HG03520 (cell line): ENCODE data around the gene MAMDC2.
"Not testable (repeated sequence)": the region's sequence is repeated elsewhere in the genome, so short reads cannot be mapped to it uniquely, and the experiment has no call there.

Experiments used
- ATAC-seq: cut with Tn5 transposase; IDR thresholded peaks from one replicate; pipeline ENCODE4 v1.9.1; 2021; ENCODE audit warnings: mild to moderate bottlenecking, moderate library complexity; ENCODE audit not compliant: unreplicated experiment

The MAMDC2 gene

DNA sequence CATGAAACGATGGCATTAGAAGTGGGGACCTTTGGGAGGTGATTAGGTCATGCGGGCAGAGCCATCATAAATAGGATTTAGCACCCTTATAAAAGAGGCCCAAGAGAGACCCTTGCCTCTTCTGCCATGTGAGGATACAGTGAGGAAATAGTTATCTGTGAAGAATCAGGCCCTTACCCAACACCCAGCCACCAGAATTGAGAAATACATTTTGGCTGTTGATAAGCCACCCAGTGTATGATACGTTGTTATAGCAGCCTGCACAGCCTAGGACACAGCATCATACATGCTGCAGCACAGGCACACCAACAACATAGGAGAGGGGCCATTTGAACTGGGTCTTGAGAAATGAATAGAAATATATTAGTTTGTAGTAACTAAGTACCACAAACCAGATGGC is 8.0 kb upstream of the MAMDC2 start:
- ATAC-seq: no peak

DNA sequence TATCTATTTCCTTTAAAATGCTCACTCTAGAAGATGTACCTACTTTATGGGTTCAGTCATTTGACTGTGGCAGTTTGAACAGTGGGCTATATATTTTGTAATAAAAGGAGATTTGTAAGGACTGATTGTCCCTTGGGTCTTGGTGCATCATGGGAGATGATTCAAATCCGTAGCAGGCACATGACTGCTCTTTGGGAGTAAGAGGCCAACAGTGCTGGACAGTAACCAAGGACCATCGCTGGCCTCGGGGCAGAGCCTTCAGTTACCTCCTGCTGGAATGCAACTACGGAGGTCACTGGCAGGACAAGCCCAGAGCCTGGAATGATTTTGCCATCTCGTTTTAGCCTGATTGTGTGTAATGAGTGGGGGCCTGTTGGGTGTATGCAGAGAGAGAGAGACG is 7.0 kb upstream of the MAMDC2 start:
- ATAC-seq: no peak

DNA sequence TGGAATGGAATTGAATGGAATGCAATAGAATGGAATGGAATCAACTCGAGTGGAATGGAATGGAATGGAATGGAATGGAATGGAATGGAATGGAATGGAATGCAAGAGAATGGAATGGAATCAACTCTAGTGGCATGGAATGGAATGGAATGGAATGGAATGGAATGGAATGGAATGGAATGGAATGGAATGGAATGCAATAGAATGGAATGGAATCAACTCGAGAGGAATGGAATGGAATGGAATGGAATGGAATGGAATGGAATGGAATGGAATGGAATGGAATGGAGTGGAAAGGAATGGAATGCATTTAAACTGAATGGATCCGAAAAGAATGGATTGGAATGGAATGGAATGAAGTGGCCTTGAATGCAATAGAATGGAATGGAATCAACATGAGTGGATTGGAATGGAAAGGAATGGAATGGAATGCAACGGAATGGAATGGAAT is 5.5 kb upstream of the MAMDC2 start:
- ATAC-seq: not testable (repeated sequence)

DNA sequence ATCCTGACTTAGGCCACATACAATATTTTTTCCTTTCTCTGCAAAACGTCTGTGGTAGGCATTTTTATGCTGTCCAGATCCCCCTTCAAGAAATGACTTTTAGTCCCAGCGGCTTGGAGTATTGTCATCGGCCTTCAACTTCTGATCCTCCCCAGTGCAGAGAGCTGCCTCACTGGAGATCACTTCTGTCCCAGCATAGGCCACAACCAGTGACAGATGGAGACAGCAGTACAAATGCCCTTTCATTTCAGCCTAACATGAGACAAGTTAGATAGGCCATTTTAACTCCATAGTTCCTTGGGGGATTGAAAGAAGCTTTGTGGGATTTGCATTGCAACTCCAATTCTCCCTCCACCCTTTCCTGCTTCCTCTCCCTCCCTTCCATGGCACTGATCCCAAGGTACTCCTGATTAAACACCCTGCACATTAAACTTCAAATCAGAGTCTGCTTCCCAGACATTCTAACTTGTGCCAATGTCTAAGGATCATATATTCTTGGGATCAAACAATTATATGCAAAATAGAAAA is 3.2 kb upstream of the MAMDC2 start:
- no peak for ATAC-seq

DNA sequence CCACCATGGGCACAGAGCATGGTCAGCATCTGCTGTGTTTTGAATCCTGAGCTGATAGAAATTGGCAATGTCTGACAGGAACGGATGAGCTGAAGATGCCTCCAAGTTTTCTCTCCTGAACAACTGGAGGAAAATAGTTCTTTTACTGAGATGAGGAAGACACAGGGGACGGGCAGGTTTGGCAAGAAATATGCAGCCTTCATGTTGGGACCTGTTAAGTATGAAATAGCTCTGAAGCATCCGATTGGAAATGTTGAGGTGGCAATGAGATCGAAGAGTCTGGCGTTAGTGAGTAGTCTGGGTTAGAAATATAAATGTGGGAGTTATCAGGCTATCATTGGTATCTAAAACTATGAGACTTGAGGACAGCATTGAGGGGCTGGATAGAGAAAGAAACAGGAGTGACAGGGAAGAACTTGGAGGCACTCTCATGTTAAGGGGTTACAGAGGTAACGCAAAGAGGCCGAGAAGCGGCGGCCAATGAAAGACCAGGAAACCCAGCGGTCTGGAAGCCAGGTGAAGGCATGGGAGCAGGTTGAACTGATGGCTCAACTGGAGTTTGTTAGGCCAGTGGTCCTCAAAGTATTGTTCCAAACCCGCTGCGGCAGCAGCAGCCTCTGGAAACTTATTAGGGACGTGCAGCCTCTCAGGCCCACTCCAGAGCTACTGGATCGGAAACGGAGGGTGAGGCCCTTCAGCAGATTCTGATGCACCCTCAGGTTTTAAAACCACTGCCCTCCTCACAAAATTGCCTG is 1.0 kb upstream of the MAMDC2 start:
- no peak for ATAC-seq

DNA sequence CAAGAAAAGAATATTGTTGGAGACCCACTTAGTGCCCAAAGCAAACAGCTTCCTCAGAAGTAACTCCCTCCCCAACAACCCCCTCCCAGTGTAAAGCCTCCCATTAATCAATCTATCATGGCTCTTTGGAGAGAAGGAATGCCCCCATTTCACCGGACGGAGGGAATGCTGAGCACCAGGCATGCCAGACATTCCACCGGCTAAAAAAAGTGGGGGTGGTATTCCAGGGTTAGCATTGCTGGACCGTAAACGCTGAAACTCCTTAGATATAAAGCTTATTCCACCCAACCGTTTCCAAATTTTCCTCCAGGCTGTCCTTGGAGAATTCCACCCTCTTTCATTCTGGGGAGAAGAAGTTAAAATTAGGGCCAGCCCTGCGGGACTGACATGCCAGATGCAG is 363 bp upstream of the MAMDC2 start:
- no peak for ATAC-seq

DNA sequence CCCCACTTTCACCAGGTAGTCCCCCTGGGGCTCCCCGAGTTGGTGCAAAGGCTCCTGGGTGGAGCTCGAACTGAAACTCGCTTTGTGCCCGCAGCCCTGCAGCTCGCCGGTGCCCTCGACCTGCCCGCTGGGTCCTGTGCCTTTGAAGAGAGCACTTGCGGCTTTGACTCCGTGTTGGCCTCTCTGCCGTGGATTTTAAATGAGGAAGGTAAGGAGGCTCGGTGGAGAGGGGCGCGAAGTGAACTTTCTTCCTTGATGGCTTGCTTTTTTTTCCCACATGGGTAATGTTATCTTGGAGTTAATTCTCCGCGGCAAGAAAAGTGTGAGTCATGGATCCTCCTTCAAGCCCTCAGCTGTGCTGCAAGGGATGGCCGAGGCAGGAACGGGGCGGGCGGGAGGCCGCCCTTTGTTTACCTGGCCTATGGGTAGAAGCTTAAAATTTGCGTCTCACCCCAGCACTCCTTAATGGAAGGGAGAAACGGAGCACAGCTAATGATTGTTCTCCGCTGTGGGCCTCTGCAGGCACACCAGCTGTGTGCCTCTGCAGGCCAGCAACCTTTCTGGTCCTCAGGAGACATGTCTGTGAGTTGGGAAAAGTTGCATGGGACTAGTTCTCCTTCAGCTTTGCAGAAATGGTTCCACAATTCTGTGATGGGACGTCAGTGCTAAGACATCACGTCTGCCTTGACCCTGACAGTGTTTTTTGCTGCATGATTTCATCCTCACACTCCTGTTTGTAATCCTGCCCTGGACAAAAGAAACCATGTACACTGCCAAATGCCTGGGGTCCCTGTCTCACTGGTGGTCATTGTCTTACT is 1.1 kb downstream of the MAMDC2 start:
- ATAC-seq: no peak

DNA sequence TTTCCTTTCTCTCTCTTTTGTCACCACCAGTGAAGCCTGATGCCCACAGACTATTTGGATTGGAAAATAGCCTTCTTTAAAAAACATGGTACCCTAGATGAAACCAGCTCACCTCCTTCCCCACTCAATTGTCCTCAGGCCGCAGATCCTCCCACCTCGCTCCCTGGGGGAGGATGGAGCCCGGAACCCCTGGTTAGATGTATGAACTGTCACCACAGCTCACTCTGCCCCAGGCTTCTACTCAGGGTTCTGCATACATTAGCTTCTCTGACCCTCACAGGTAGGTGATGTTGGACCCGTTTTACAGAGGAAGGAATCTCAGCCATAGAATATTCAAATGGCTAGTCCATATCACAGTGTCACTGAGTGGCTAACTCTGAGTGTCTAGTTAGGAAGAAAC is 1.8 kb downstream of the MAMDC2 start:
- no peak for ATAC-seq

DNA sequence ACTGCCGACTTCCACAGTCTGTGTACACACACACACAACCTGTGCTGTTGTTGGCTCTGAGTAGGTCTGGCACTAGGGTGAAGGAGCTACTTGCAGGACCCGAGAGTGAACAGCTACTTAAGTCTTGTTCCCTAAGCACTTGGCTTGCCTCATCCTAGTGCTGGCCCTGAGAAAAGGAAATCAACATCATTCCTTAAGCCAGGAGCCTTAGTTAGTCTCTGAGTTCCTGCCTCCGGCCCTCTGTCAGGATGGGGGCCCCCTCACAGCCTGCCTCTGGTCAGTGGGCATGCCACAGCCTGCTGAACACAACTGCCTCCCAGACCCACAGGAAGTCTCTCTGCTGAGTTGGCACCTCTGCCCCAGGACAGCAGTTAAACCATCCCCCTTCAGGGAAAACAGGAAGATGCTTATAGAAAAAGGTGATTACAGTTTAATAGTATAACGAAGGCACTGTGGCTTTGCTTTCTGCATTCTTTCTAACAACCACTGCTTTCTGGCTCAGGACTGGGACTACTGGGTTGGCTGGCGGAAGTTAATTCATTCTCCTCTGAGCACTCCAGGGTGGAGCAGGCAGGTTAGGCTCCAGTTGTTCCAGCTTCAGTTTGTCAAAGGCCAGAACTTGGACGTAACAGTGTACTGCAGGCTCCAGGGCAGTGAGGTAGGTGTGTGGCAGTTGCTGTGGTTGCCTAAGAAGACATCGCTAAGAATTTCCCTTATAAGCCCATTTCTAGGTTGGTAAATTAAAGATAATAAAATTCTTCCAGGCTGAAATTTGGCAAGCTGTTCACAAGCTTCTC is 2.8 kb downstream of the MAMDC2 start:
- ATAC-seq: no peak

DNA sequence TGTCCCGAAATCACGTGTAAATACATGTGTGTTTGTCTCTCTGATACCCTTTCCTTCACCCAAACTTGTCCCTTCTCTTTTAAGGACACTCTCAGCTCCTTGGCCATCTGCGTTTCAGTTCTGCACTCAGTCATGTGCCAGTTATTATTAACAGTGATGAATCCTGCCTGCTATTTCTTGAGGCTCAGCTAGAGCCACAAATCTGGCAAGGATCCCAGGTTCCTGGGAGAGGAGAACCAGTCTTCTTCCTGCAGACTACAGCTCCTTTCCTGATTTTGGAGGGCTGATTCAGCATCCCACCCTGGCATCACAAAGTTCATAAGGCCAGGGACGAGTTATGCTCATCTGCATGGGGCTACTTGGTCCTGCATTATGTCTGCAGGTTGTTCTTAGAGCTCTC is 5.6 kb downstream of the MAMDC2 start:
- no peak for ATAC-seq

DNA sequence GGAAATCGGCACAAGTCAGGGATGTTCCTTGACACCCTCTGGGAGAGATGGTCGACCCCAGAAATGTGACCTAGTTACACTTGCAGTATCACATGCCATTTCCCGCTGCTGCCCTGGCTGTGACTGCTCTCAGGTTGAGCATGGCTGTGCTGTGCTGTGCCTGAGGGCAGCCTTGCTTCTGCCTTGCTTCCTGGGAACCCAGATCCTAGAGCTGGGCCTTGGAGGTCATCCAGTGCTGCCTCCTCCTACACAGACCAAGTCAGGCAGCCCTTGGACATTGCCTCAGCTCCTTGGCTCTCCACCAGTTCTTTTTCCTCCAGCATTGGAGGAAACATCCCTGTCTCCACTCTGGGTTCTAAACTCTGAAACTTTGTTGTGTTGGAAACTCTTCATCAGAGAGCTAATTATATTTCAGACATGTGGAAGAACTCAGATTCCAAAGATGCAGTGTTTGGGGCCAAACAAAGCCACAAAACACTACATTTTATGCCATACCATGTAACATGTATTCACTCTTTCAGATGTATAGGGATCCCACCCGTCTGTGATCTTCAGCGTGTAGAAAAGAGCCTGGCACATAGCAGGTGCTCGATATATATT is 6.1 kb downstream of the MAMDC2 start:
- no peak for ATAC-seq

DNA sequence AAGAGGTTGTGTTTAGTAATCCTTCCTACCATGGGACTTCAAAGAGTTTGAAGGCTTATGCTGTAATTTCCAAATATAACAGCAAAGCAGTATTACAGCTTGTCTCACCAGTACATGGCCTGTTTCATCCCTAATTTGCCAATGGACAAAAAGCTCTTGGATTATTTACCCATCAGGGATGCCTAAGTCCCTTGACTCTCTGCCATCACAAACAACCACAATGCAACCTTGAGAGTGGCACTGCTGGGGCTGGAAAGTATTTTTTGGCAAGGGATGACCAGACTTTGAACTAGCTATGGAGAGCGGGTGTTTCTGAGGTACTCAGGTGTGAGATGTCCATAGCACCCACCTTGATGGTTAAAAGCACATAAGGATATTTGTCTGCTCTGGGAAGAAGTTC is 9.1 kb downstream of the MAMDC2 start:
- ATAC-seq: no peak

DNA sequence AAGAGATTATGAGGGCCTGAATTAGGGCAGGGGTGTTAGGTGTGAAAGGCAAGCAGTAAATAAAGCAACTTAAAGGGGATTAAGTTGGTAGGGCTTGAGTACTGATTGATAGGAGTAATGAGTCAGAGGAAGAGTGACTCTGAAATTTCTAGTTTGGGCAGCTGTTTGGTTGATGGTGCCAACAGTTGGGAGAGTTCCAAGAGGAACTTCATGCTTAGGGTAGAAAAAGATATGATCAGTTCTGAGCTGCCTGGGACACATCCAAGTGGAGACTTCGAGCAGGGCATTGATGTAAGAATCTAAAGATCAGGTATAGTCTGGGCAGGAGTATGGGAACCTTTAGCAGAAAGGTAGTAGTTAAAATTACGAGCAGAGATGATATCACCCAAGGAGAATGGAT is 10.2 kb downstream of the MAMDC2 start:
- no peak for ATAC-seq

DNA sequence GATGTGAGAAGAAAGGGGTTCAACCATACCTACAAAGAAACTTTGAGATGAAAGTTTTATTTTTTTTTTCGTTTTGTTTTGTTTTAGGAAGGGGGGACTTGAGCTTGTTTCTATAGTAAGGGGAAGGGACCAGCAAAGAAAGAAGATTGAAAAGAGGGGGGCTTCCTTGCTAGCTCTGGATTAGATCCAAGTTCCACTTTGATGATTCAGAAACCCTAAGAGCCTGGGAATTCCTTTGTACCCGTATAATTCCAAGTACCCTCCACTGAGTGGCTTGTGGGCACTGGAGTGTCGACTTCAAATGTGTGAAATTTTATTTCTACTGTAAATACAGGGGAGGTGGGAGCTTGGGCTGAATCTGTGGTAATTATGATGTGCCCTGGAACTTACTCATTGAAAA is 10.9 kb downstream of the MAMDC2 start:
- no peak for ATAC-seq

DNA sequence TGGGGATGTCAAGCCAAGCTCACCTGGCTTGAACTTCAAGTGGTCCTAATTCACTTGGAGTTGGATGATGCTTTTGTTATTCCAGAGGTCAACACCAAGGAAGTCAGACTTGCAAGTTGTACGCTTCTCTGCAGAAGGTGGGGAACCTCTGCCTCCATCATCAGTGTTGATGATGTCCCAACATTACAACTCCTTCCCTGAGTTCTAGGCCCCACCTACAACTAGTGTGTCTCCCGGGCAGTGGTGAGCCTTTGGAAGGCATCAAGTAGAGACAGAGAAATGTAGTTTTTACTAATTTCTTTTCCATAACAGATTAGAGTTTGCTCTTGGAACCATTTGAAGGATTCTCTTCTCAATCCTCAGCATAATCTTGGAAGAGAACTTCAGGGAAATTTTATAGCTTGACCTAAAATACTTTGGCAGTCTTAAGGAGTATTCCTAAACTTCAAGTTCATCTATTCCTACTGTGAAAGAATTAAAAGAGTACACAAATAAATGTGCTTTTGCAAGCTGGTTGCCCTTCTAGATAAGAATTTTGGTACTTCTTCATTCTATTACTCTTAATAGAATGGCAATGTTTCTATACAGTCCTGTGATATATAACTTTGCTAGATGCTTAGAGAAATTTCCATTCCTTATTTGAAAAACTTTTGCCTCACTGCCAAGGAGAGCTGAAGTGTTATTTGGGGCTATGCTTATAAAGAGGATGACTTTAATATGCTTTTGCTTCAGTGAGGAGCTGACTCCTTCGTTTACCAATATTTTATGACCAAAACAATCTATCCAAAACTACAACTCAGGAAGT is 12.0 kb downstream of the MAMDC2 start:
- ATAC-seq: no peak

DNA sequence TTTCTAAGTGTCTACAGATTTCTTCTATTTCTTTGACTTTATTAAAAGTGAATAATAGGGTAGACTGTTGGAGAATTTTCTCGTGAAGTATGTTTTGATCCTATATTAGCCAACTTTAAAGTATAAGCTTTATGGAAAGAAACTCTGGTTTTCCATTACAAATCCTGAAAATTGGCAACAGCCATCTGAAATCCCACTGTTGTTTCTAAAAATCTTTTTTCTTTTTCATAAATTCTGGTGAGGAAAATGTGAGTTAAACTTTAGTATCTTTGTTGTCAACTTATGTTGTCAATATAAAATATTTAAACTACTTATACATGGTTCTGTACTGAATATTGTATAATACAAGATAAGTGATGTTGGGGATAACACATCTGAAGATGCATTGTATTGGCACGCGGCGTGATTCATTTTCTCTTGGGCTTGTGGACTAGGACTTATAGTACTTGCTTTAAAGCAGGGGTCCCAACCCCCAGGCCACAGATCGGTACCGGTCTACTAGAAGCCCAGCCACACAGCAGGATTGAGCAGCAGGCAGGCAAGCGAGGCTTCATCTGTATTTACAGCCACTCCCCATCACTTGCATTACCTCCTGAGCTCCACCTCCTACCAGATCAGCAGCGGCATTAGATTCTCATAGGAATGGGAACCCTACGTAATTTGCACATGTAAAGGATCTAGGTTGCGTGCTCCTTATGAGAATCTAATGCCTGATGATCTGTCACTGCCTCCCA is 12.7 kb downstream of the MAMDC2 start:
- no peak for ATAC-seq

DNA sequence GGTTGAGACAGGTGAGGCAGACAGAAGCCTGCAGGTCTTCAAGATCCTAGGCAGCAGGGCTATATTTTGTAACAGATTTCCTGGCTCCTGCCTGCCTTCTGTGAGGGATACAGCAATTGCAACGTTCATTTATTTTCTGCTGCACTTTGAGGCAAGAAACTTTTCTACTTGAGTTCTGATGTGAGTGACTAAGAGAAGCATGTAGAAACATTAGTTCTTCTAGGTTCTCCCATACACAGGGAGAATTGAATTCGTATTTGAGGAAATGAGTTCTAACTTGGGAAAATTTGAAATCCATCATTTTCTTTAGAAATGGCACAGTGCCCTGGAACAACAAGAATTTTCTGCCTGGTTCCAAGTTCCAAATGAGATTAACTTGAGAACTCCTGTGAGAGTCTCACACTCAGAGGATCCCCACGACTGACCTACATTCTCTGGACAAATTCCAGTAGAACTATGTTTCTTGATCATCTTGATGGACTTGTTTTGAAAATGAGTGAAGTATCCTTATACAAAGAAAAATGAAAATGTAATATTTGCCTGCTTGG is 15.0 kb downstream of the MAMDC2 start:
- ATAC-seq: no peak

DNA sequence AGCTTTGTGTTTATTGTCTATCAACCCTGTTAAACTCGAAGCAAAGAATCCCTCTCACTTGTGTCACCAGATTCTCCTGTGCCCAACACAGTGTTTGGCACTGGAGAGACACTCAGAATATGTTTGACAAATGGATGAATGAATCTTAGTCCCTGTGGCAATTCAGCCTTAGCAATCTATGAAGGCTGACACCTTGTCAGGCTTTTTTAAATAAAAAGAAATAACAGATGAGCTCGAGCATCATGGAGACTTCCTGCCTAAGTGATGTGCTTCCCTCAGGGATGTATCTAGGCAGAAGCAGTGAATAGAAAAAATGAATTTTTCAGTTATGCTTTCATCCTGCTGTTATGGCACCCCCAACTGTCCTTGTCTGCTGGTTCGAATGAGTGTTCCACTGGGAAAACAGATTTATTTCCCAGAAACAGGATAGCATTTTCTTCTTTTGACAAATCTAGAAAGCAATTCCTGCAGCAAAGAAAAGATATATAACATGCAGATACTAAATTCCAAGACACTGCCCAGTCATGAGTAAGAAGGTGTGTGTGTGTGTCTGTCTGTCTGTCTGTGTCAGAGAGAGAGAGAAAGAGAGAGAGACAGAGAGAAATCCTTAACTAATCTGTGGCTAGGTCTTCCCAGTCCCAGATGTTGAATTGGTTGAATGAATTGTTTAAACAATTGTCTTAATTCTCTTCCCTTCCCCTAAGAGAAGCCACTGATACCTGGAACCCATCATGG is 16.7 kb downstream of the MAMDC2 start:
- no peak for ATAC-seq
